LNCaP clone FGC (cell line): ENCODE results near the gene MYOC.
A peak's percentile ranks its signal among the peaks of the same experiment; 100 is the strongest.
"Not testable (repeated sequence)": the region's sequence is repeated elsewhere in the genome, so short reads cannot be mapped to it uniquely, and the experiment has no call there.

Experiments
- DNase-seq: peaks from one replicate; pipeline ENCODE4 v3.0.0-alpha.2; 2011; ENCODE audit warnings: low read depth
- H3K4me3 ChIP-seq: 2 replicates; pipeline ENCODE4 v1.5.1; 2011; ENCODE audit warnings: mild to moderate bottlenecking, low read depth, low read length, control low read depth
- TF ChIP-seq, protein P1 (sequence below): IDR thresholded peaks from 2 replicates; pipeline ENCODE4 v1.5.1; 2012; ENCODE audit warnings: mild to moderate bottlenecking; ENCODE audit not compliant: control insufficient read depth, insufficient read depth; ENCODE audit errors: extremely low read depth

The MYOC gene

DNA sequence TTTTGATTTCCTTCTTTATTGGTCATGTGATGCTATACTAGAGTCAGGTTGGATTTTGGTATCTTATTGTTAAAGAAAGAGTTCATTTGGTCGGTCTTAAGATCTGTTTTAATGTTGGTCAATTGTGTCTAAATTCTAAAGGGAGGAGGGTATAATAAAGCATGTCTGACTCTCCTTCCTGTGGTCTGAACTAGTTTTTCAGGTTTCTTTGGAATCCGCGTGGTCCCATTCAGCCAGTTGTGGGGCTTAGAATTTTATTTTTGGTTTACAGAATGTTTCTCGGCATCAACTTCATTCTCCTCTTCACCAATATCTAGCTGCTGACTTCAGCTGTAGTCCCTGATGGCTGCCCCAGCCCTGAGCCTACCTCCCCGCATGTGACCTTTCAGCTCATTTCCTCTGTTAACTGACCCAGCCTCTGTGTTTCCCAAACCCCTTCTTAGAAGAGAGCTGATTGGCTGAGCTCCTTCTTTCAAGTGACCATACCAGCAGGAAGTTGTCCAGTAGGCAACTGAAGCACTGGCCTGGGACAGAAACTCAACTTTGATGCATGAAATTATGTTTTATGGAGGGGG, 8.7 kb upstream of the MYOC start:
- TF ChIP-seq, protein P1, sequence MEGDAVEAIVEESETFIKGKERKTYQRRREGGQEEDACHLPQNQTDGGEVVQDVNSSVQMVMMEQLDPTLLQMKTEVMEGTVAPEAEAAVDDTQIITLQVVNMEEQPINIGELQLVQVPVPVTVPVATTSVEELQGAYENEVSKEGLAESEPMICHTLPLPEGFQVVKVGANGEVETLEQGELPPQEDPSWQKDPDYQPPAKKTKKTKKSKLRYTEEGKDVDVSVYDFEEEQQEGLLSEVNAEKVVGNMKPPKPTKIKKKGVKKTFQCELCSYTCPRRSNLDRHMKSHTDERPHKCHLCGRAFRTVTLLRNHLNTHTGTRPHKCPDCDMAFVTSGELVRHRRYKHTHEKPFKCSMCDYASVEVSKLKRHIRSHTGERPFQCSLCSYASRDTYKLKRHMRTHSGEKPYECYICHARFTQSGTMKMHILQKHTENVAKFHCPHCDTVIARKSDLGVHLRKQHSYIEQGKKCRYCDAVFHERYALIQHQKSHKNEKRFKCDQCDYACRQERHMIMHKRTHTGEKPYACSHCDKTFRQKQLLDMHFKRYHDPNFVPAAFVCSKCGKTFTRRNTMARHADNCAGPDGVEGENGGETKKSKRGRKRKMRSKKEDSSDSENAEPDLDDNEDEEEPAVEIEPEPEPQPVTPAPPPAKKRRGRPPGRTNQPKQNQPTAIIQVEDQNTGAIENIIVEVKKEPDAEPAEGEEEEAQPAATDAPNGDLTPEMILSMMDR = no peak
- no peak for DNase-seq
- no peak overlapping the region for H3K4me3 ChIP-seq

DNA sequence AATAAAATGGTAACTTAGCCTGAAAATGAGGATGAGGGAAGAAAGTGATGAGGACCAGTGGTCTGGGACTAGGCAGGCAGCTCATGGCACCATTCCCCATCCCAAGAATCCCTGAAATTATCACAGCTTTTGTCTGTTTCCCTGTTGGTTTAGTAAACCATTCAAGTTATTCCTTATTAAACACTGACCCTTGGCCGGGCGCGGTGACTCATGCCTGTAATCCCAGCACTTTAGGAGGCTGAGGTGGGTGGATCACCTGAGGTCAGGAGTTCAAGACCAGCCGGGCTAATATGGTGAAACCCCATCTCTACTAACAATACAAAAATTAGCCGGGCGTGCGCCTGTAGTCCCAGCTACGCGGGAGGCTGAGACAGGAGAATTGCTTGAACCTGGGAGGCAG, 3.7 kb upstream of the MYOC start:
- DNase-seq, H3K4me3 ChIP-seq: not testable (repeated sequence)

DNA sequence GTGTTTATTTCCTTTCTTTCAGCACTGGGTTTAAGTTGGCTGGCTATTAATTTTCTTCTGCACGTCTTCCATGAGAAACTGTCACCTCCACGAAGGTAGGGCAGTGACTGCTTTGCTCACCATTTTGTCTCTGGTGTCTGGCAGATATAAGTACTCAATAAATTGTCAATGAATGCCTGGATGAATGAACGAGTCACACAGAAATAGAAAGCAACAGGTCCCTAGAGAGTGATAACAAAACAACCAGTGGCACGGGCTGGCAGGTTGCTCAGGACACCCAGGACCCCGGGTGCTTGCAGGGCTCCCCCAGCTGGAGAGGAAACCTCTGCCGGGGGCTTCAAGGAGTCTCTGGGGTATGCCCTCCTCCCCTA, 3.2 kb upstream of the MYOC start:
- no peak overlapping the region for H3K4me3 ChIP-seq
- DNase-seq = no peak
- TF ChIP-seq, protein P1 = no peak

DNA sequence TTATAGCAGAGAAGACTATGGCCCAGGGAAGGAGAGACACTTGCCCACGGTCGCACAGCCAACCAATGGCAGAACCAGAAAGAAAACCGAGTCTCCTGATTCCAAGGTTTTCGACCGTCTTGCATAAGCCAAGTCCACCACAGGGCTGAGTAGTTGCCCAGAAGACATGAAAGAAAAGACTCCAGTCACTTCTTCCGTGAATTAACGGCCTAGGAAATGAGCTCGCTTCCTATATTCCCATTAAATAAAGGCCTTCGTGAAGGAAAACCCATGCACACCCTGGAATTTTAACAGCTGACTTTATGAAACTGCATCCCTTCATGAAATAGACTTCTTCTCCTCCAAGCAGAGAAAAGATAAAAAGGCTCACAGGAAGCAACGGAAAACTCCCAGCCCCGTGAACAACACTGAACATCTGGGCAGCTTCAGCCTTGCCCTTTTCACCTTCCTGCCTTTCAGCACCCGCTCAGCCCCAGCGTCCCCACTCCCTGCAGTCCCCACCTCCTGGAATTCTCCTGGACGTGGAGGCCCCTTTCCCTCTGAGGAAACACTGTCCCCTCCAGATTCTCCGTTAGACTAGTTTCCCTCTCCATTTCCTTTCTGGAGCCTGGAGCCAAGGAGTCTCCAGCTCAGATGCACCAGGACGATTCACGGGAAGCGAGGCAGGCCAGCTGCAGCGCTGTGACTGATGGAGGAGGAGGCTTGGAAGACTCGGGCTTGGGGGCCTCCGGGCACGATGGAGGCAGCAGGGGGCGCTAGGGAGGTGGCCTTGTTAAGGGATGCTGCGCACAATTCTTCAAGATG, 2.7 kb upstream of the MYOC start:
- TF ChIP-seq, protein P1 = peak; percentile 46
- H3K4me3 ChIP-seq = no peak overlapping the region
- no peak for DNase-seq

DNA sequence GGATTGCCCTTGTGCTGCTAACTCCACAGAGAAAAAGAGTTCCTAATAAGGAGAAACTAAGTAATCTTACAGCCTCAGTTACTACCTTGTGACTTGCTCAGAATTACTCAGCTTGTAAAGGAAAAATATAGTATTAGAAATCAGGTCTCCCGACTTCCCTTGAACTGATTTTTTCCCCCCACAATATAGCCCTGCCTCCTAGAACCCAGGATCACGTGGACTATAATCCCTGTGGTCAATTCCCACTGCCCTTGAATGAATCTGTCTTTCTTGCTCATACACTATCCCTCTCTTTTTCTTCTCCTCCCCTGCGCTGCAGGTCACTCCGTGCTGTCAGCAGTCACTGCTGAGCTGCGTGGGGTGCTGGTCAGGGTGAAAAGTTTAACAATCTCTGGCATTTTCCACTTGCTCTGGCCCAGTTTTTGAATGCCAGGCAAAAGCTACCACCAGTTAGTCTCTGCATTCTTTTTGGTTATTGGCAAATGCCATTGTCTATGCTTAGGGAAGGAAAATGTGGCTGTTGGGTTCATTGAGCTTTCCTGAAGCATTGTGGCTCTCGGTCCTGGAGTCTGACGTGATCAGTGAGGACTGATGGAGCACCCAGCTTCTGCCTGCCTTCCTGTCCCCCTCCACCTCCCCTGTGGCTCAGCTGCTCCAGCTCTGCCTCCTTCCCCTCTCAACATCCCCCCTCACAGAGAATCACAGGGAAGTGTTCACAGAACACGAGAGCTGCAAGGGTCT, 1.9 kb upstream of the MYOC start:
- no peak overlapping the region for H3K4me3 ChIP-seq
- DNase-seq = no peak
- TF ChIP-seq, protein P1 = no peak

DNA sequence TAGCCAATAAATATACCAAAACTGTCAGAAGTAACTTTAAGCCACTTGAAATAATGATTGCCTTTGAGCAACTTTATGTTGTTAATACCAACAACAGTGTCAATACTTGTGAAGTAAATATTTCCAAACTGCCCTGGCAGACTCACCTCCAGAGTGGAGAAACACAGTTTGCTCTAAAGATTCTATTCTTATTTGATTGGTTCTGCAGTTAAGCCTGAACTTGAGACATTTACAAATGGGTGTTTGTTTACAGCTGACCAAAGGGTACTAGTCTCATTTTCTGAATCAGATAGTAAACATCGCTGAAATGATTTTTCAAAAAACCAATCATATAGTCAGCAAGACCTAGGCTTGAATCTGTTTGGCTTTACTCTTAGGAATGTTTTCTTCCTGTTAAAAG, 1.3 kb upstream of the MYOC start:
- TF ChIP-seq, protein P1 = no peak
- no peak for DNase-seq
- no peak overlapping the region for H3K4me3 ChIP-seq

DNA sequence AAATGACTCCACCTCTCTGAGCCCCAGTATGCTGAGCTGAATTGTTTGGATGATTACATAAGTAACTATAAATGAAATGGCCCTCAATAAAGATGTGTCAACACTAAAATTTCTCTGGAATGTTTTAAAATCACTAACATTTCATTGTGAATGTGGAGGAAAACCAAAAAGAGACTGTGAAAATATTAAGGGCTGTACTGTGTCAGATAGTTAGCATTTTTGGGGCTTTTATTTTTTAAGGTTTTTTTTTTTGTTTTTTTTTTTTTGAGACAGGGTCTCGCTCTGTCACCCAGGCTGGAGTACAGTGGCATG, 6.3 kb downstream of the MYOC start:
- no peak overlapping the region for H3K4me3 ChIP-seq
- TF ChIP-seq, protein P1 = no peak
- no peak for DNase-seq
